ENCODE measurements around the gene AMZ2.
"Not testable (repeated sequence)": the region's sequence is repeated elsewhere in the genome, so short reads cannot be mapped to it uniquely, and the experiment has no call there.

Gene AMZ2

GRCh38 chr17:68209191-68209900, 38.5 kb upstream of the AMZ2 start:
- H3K27ac Mint-ChIP-seq; ATAC-seq (replicated peaks); DNase-seq; H3K27me3 Mint-ChIP-seq; H3K9me3 Mint-ChIP-seq; H3K4me3 Mint-ChIP-seq: not testable (repeated sequence)
- peaks cover 51% of the 10 kb centered on the region for H3K36me3 Mint-ChIP-seq (ENCODE audit: insufficient read depth)
- peaks cover 21 to 43% of the 10 kb centered on the region in 2 donors for H3K4me1 Mint-ChIP-seq (ENCODE audit: low read depth in 2 of 2)

GRCh38 chr17:68210570-68211315, 37.1 kb upstream of the AMZ2 start:
- Mint-ChIP-seq H3K4me3 (peak overlapping the region in 1 of 2 donors; percentile 10), H3K9me3 (no peaks in the 10 kb centered on the region), H3K27ac (peak overlapping the region; percentile 76 to 86), H3K36me3 (ENCODE audit: insufficient read depth) (peaks cover 59% of the 10 kb centered on the region), H3K4me1 (ENCODE audit: low read depth in 2 of 2) (peaks cover 21 to 48% of the 10 kb centered on the region in 2 donors), H3K27me3 (no peaks in the 10 kb centered on the region)
- DNase-seq (no peak), ATAC-seq (replicated peaks) (no peak)

- not testable (repeated sequence) for H3K9me3 Mint-ChIP-seq; H3K27me3 Mint-ChIP-seq; ATAC-seq (replicated peaks); DNase-seq; H3K4me3 Mint-ChIP-seq
- Mint-ChIP-seq H3K4me1 (ENCODE audit: low read depth in 2 of 2) (peaks cover 20 to 43% of the 10 kb centered on the region in 2 donors), H3K27ac (peak overlapping the region; percentile 84 to 90), H3K36me3 (ENCODE audit: insufficient read depth) (peaks cover 69% of the 10 kb centered on the region)
These were observed 34.1 kb upstream of the AMZ2 start for GRCh38 chr17:68213428-68214411.

GRCh38 chr17:68215453-68215852, 32.4 kb upstream of the AMZ2 start:
- not testable (repeated sequence) for H3K4me3 Mint-ChIP-seq; H3K9me3 Mint-ChIP-seq; DNase-seq; H3K27ac Mint-ChIP-seq; ATAC-seq (replicated peaks); H3K27me3 Mint-ChIP-seq
- H3K36me3 Mint-ChIP-seq (ENCODE audit: insufficient read depth) = peaks cover 67% of the 10 kb centered on the region
- peaks cover 17 to 44% of the 10 kb centered on the region in 2 donors for H3K4me1 Mint-ChIP-seq (ENCODE audit: low read depth in 2 of 2)

- H3K27me3 Mint-ChIP-seq; H3K4me3 Mint-ChIP-seq; ATAC-seq (replicated peaks); H3K9me3 Mint-ChIP-seq; DNase-seq: not testable (repeated sequence)
- peaks cover 16 to 26% of the 10 kb centered on the region in 2 donors for H3K4me1 Mint-ChIP-seq (ENCODE audit: low read depth in 2 of 2)
- peak overlapping the region; percentile 74 to 84 for H3K27ac Mint-ChIP-seq
- peaks cover 43% of the 10 kb centered on the region for H3K36me3 Mint-ChIP-seq (ENCODE audit: insufficient read depth)
These were observed 28.4 kb upstream of the AMZ2 start for GRCh38 chr17:68219429-68219828.

GRCh38 chr17:68220186-68220585, 27.7 kb upstream of the AMZ2 start:
- not testable (repeated sequence) for H3K27me3 Mint-ChIP-seq; ATAC-seq (replicated peaks)
- peaks cover 22 to 30% of the 10 kb centered on the region in 2 donors for H3K4me1 Mint-ChIP-seq (ENCODE audit: low read depth in 2 of 2)

GRCh38 chr17:68220786-68221185, 27.1 kb upstream of the AMZ2 start:
- not testable (repeated sequence) for H3K9me3 Mint-ChIP-seq; H3K4me3 Mint-ChIP-seq; DNase-seq; ATAC-seq (replicated peaks); H3K27me3 Mint-ChIP-seq
- peaks cover 22 to 32% of the 10 kb centered on the region in 2 donors for H3K4me1 Mint-ChIP-seq (ENCODE audit: low read depth in 2 of 2)
- peak overlapping the region in 1 of 2 donors; percentile 53 for H3K27ac Mint-ChIP-seq
- peaks cover 40% of the 10 kb centered on the region for H3K36me3 Mint-ChIP-seq (ENCODE audit: insufficient read depth)

More at GRCh38 chr17:68220186-68220585, 27.7 kb upstream of the AMZ2 start:
- not testable (repeated sequence) for H3K4me3 Mint-ChIP-seq, DNase-seq, H3K9me3 Mint-ChIP-seq
- peaks cover 42% of the 10 kb centered on the region for H3K36me3 Mint-ChIP-seq (ENCODE audit: insufficient read depth)
- peak overlapping the region; percentile 74 to 84 for H3K27ac Mint-ChIP-seq

- Mint-ChIP-seq H3K4me1 (ENCODE audit: low read depth in 2 of 2) (peaks cover 23 to 27% of the 10 kb centered on the region in 2 donors), H3K9me3 (no peaks in the 10 kb centered on the region), H3K27me3 (no peaks in the 10 kb centered on the region), H3K4me3 (no peak overlapping the region), H3K36me3 (ENCODE audit: insufficient read depth) (peaks cover 36% of the 10 kb centered on the region), H3K27ac (peak overlapping the region; percentile 18 to 82)
- no peak for ATAC-seq (replicated peaks)
- no peak for DNase-seq
These were observed 26.1 kb upstream of the AMZ2 start for GRCh38 chr17:68221786-68222185.

GRCh38 chr17:68222606-68223005, 25.2 kb upstream of the AMZ2 start:
- peaks cover 23 to 31% of the 10 kb centered on the region in 2 donors for H3K4me1 Mint-ChIP-seq (ENCODE audit: low read depth in 2 of 2)
- H3K27ac Mint-ChIP-seq = peak overlapping the region; percentile 76 to 82
- no peak for DNase-seq
- no peak overlapping the region for H3K4me3 Mint-ChIP-seq
- no peaks in the 10 kb centered on the region for H3K27me3 Mint-ChIP-seq
- H3K9me3 Mint-ChIP-seq = no peaks in the 10 kb centered on the region
- peaks cover 28% of the 10 kb centered on the region for H3K36me3 Mint-ChIP-seq (ENCODE audit: insufficient read depth)
- ATAC-seq (replicated peaks) = no peak

- not testable (repeated sequence) for H3K9me3 Mint-ChIP-seq, DNase-seq, H3K27me3 Mint-ChIP-seq
- Mint-ChIP-seq H3K27ac (peak overlapping the region; percentile 89 to 94), H3K4me3 (peak overlapping the region; percentile 37 to 41), H3K36me3 (ENCODE audit: insufficient read depth) (peaks cover 14% of the 10 kb centered on the region), H3K4me1 (ENCODE audit: low read depth in 2 of 2) (peaks cover 26 to 30% of the 10 kb centered on the region in 2 donors)
- peak; percentile 97 for ATAC-seq (replicated peaks)
These were observed 22.8 kb upstream of the AMZ2 start for GRCh38 chr17:68225055-68225454.

GRCh38 chr17:68228039-68228680, 19.7 kb upstream of the AMZ2 start:
- not testable (repeated sequence) for H3K4me3 Mint-ChIP-seq; H3K9me3 Mint-ChIP-seq; ATAC-seq (replicated peaks); H3K27me3 Mint-ChIP-seq; DNase-seq
- H3K36me3 Mint-ChIP-seq (ENCODE audit: insufficient read depth) = peaks cover 14% of the 10 kb centered on the region
- peaks cover 19 to 27% of the 10 kb centered on the region in 2 donors for H3K4me1 Mint-ChIP-seq (ENCODE audit: low read depth in 2 of 2)
- peak overlapping the region; percentile 83 to 88 for H3K27ac Mint-ChIP-seq

- H3K36me3 Mint-ChIP-seq (ENCODE audit: insufficient read depth) = peaks cover 14% of the 10 kb centered on the region
- H3K9me3 Mint-ChIP-seq = no peaks in the 10 kb centered on the region
- ATAC-seq (replicated peaks) = no peak
- peaks cover 20 to 28% of the 10 kb centered on the region in 2 donors for H3K4me1 Mint-ChIP-seq (ENCODE audit: low read depth in 2 of 2)
- no peak for DNase-seq
- H3K27ac Mint-ChIP-seq = peak overlapping the region; percentile 83 to 88
- H3K4me3 Mint-ChIP-seq = no peak overlapping the region
- H3K27me3 Mint-ChIP-seq = no peaks in the 10 kb centered on the region
These were observed 18.8 kb upstream of the AMZ2 start for GRCh38 chr17:68228817-68229570.
